OCI-LY7 (cell line): ENCODE results near the gene ARL16. TPM values are rescaled to one million over a fixed set of nuclear protein-coding genes. Genes with fewer than 3 reads are reported as not detected.
A peak's percentile ranks its signal among the peaks of the same experiment; 100 is the strongest.

ENCODE experiments used
- BruUV-seq: library from RNA; stranded (reverse); fragments of 400-500 nt; replicated peaks from 2 replicates; lab custom pipeline; 2021; lab: Mats Ljungman, UMichigan
- CTCF ChIA-PET: fragments of 300-600 bp; sonication (Branson Sonifier 250); formaldehyde crosslinking; loops from one replicate; lab custom pipeline; 2022; ENCODE audit warnings: antibody characterized with exemption; ENCODE audit not compliant: unreplicated experiment; lab: Charles Lee
- POLR2A ChIA-PET: fragments of 300-600 bp; sonication (Branson Sonifier 250); formaldehyde crosslinking; loops from one replicate; lab custom pipeline; 2022; ENCODE audit warnings: antibody characterized with exemption; lab: Charles Lee
- DNase-seq: peaks from one replicate; pipeline ENCODE4 v3.0.0-alpha.2; 2015; ENCODE audit warnings: low spot score
- H2AFZ ChIP-seq: fragments of 200-600 bp; sonication (generic), shearing (Covaris generic); 2 replicates; pipeline ENCODE4 v1.6.1; 2014; ENCODE audit warnings: mild to moderate bottlenecking, antibody characterized with exemption, low read length, moderate library complexity
- H3K27ac ChIP-seq: fragments of 200-600 bp; sonication (generic); 2 replicates; pipeline ENCODE4 v1.5.1; 2014; ENCODE audit warnings: mixed run types, low read depth, mild to moderate bottlenecking, moderate library complexity, low read length, inconsistent platforms; ENCODE audit not compliant: poor library complexity, severe bottlenecking
- H3K36me3 ChIP-seq: fragments of 200-600 bp; sonication (generic); 2 replicates; pipeline ENCODE4 v1.6.1; 2014; ENCODE audit warnings: mild to moderate bottlenecking, antibody characterized with exemption, low read length, moderate library complexity, mixed read lengths; ENCODE audit not compliant: insufficient read depth
- H3K4me1 ChIP-seq: fragments of 200-600 bp; sonication (generic); 2 replicates; pipeline ENCODE4 v1.5.1; 2014; ENCODE audit warnings: mild to moderate bottlenecking, low read length; ENCODE audit not compliant: insufficient read depth, poor library complexity, severe bottlenecking
- H3K4me2 ChIP-seq: fragments of 200-600 bp; sonication (generic); 2 replicates; pipeline ENCODE4 v1.6.1; 2014; ENCODE audit warnings: mild to moderate bottlenecking, low read length
- H3K4me3 ChIP-seq: fragments of 200-600 bp; sonication (generic); 2 replicates; pipeline ENCODE4 v1.5.1; 2014; ENCODE audit warnings: mild to moderate bottlenecking, low read depth, low read length; ENCODE audit not compliant: poor library complexity, severe bottlenecking
- H3K79me2 ChIP-seq: fragments of 200-600 bp; sonication (generic); 2 replicates; pipeline ENCODE4 v1.6.1; 2016; ENCODE audit warnings: low read depth, mild to moderate bottlenecking, low read length, moderate library complexity, mixed read lengths; ENCODE audit not compliant: insufficient read depth
- H3K9me2 ChIP-seq: fragments of 200-600 bp; sonication (generic); 2 replicates; pipeline ENCODE4 v1.6.1; 2016; ENCODE audit warnings: mild to moderate bottlenecking, low read length, mixed read lengths; ENCODE audit not compliant: insufficient read depth
- H3K9me3 ChIP-seq: fragments of 200-600 bp; sonication (generic); 2 replicates; pipeline ENCODE4 v1.6.1; 2014; ENCODE audit warnings: mild to moderate bottlenecking, mixed run types, low read length, mixed read lengths
- H4K20me1 ChIP-seq: fragments of 200-600 bp; sonication (generic); 2 replicates; pipeline ENCODE4 v1.6.1; 2014; ENCODE audit warnings: mild to moderate bottlenecking, antibody characterized with exemption, low read length, moderate library complexity, mixed read lengths; ENCODE audit not compliant: insufficient read depth
- EZH2phosphoT487 ChIP-seq: fragments of 200-600 bp; sonication (generic); IDR thresholded peaks from 2 replicates; pipeline ENCODE4 v1.6.1; 2018; ENCODE audit warnings: low read depth, borderline replicate concordance, mild to moderate bottlenecking, mixed run types, antibody characterized with exemption, low read length, moderate library complexity, mixed read lengths
- intact Hi-C: fragments of 100-400 bp; cut with micrococcal nuclease; formaldehyde crosslinking; loops from one replicate; pipeline ENCODE4 v1.10.0; 2022; ENCODE audit not compliant: unreplicated experiment
- total RNA-seq, 2 experiments: library from RNA; depleted of rRNA in 1 of 2; stranded (reverse); fragments of >200 nt in 1 of 2; shearing (Covaris generic) in 1 of 2; gene quantifications; 2 replicates each; pipeline ENCODE4 v1.2.3, GENCODE V29; 2014 to 2022
- TF ChIP-seq, protein P1 (sequence below): fragments of 200-600 bp; sonication (generic); conservative IDR thresholded peaks from 2 replicates; pipeline ENCODE4 v1.5.1; 2014; ENCODE audit warnings: mild to moderate bottlenecking, antibody characterized with exemption, low read length, moderate library complexity, mixed read lengths

ARL16 gene
- total RNA-seq, 2 experiments from 2014 or later, result 49.8 to 86.1 TPM

DNA sequence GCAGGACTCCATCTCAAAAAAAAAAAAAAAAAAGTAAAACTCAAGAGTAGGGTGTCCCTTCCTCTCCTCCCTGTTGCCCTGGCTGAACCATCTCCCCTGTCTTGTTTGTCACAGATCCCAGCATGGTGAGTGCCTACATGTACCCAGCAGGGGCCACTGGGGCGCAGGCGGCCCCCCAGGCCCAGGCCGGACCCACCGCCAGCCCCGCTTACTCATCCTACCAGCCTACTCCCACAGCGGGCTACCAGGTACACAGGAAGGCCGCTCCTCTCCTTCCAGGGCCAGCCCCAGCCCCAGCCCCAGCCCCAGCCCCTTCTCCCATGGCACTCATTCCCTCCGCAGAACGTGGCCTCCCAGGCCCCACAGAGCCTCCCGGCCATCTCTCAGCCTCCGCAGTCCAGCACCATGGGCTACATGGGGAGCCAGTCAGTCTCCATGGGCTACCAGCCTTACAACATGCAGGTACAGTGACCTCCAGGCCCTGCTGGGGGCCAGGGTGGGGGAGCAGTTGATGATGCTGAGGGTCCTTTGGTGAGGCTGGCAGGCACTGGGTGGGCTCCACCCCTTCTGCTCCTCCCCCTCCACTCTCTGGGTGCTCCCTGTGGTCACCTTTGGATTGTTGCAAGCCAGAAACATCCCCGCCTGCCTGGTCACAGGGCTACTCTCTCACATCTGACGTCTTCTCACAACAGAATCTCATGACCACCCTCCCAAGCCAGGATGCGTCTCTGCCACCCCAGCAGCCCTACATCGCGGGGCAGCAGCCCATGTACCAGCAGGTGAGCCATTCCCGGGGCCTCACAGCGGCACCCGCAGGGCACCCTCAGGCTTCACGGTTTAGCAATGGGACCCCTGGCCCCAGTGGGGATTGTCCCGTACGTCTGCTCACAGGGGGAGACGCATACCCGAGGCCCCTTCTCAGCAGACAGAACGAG is 17.0 kb upstream of the ARL16 start:
- peak overlapping the region; percentile 92 for H3K4me2 ChIP-seq
- no peak for DNase-seq
- ChIA-PET CTCF (no interaction called here), POLR2A (no interaction called here)
- H3K4me3 ChIP-seq, result peak overlapping the region; percentile 92
- H2AFZ ChIP-seq, result no peak overlapping the region
- H3K79me2 ChIP-seq, result peaks cover 66% of the 10 kb centered on the region
- no peak overlapping the region for H3K27ac ChIP-seq
- BruUV-seq, result no TSS peak
- intact Hi-C loops, result no loop called here
- TF ChIP-seq, protein P1, sequence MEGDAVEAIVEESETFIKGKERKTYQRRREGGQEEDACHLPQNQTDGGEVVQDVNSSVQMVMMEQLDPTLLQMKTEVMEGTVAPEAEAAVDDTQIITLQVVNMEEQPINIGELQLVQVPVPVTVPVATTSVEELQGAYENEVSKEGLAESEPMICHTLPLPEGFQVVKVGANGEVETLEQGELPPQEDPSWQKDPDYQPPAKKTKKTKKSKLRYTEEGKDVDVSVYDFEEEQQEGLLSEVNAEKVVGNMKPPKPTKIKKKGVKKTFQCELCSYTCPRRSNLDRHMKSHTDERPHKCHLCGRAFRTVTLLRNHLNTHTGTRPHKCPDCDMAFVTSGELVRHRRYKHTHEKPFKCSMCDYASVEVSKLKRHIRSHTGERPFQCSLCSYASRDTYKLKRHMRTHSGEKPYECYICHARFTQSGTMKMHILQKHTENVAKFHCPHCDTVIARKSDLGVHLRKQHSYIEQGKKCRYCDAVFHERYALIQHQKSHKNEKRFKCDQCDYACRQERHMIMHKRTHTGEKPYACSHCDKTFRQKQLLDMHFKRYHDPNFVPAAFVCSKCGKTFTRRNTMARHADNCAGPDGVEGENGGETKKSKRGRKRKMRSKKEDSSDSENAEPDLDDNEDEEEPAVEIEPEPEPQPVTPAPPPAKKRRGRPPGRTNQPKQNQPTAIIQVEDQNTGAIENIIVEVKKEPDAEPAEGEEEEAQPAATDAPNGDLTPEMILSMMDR, result no peak
- TF ChIP-seq EZH2phosphoT487, result no peak
- no peaks in the 10 kb centered on the region for H3K9me3 ChIP-seq
- no peaks in the 10 kb centered on the region for H3K9me2 ChIP-seq
- peaks cover 12% of the 10 kb centered on the region; the same call in 1 of the 2 replicates for H4K20me1 ChIP-seq
- peaks cover 23% of the 10 kb centered on the region for H3K4me1 ChIP-seq
- peaks cover 91% of the 10 kb centered on the region for H3K36me3 ChIP-seq

DNA sequence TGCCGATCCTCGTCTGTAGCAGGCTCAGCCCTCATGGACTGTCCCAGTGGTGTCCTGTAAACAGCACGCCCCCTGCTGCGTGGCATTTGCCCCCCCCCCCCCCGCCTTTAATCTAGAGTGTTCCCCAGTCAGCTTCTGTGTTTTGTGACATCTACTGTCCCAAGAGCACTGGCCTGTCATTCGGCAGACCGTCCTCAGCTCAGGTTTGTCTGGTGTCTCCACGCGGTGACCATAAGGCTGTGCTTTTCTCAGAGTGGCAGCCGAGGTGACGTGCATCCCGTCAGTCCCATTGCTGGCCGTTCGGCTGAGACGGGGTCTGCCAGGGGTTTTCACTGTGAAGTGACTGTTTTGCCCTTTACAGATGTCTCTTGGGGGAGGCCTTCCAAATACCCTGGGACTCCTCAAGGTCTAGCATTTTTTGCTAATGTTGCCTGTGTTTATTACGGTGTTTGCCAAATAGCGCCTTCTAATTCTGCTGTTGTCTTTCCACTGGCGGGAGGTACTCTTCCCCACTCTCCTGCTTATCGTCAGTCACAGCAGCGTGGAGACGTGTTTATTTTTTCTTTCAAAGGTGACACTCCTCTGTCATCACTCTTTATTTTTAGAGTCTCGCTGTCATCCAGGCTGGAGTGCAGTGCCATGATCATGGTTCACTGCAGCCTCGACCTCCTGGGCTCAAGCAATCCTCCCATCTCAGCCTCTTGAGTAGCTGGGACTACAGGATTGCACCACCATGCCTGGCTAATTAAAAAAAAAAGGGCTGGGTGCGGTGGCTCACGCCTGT is 13.9 kb upstream of the ARL16 start:
- no peak for DNase-seq
- H3K79me2 ChIP-seq, result peaks cover 37% of the 10 kb centered on the region

More for the DNA sequence above, 13.9 kb upstream of the ARL16 start:
- H4K20me1 ChIP-seq, result peaks cover 9% of the 10 kb centered on the region; the same call in 1 of the 2 replicates
- no peak overlapping the region for H2AFZ ChIP-seq
- H3K9me3 ChIP-seq, result no peaks in the 10 kb centered on the region
- peaks cover 98% of the 10 kb centered on the region for H3K36me3 ChIP-seq
- no TSS peak for BruUV-seq
- H3K27ac ChIP-seq, result no peak overlapping the region
- intact Hi-C loops, result no loop called here
- H3K4me1 ChIP-seq, result peaks cover 16% of the 10 kb centered on the region
- no peaks in the 10 kb centered on the region for H3K9me2 ChIP-seq
- POLR2A ChIA-PET, result no interaction called here
- H3K4me3 ChIP-seq, result no peak overlapping the region
- no peak overlapping the region for H3K4me2 ChIP-seq
- no peak for TF ChIP-seq EZH2phosphoT487
- TF ChIP-seq, protein P1, result no peak
- CTCF ChIA-PET, result no interaction called here
